B cell (primary cell): Measurements from ENCODE around the gene PAK6.

Experiments used
- CTCF ChIP-seq: fragments of 200-600 bp; IDR thresholded peaks from one replicate; pipeline ENCODE4 v1.8.0; 2022; ENCODE audit warnings: antibody characterized with exemption, mild to moderate bottlenecking
- EZH2 ChIP-seq: IDR thresholded peaks from 2 replicates; pipeline ENCODE4 v1.6.1; 2012; ENCODE audit warnings: borderline replicate concordance, low read depth, mild to moderate bottlenecking, moderate library complexity, low read length; ENCODE audit not compliant: insufficient read depth, poor library complexity, severe bottlenecking

- TF ChIP-seq CTCF (no peak), EZH2 (no peak)
Observed at GRCh38 chr15:40325700-40326099, 86.8 kb downstream of the PAK6 start.
